Lower leg skin (tissue), 3 donors: ENCODE measurements around the gene AOPEP.

Source experiments
- POLR2A ChIP-seq, 2 donors: fragments of 450-650 bp; IDR thresholded peaks; one replicate each; pipeline ENCODE4 v1.6.1; 2016 to 2017; ENCODE audit warnings: antibody characterized with exemption in 2 of 2, mild to moderate bottlenecking in 1 of 2, moderate library complexity in 1 of 2
- TF ChIP-seq, protein P1 (sequence below), 3 donors: fragments of 450-650 bp; IDR thresholded peaks; one replicate each; pipeline ENCODE4 v1.5.1; 2016; ENCODE audit warnings: antibody characterized with exemption in 3 of 3, mild to moderate bottlenecking in 3 of 3, moderate library complexity in 2 of 3

DNA sequence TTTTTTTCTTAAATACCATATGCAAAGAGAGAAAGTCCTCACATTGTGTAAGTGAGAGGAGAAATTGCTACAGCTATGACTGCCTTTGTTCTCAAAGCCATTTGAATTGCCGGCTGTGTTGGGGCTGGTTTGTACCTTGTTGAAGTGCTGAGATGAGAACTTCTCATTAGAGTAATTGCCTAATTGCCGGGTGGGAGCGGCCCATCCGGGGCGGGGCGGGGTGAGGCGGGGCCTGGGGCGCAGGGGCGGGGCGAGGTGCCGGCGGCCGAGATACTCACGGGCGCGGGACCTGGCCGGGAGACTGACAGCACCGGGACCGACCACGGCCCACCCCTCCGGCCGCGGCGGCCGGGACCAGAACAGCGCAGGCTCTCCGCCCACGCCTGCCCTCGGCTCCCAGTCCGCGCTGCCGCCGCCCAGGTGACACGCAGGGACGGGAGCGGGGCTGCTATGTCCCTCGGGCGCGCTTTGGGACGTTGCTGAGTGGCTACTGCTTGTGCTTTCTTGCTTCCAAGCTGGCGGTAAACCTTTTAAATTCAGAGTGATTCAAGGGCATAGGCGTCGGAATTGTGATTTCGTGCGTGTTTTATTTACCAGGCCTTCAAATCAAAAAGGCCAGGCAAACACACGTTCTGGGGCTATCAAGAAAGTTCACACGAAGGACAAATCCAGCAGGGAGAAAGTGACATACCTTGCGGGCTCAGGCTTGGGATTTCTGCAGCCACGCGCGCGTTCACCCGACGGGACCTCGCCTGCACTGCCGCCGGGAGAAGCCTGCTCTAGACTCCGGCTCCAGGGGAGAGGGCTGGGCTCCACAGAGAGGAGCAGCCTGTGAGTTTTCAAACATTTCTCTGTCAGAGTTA is 322.0 kb downstream of the AOPEP start:
- TF ChIP-seq, protein P1, sequence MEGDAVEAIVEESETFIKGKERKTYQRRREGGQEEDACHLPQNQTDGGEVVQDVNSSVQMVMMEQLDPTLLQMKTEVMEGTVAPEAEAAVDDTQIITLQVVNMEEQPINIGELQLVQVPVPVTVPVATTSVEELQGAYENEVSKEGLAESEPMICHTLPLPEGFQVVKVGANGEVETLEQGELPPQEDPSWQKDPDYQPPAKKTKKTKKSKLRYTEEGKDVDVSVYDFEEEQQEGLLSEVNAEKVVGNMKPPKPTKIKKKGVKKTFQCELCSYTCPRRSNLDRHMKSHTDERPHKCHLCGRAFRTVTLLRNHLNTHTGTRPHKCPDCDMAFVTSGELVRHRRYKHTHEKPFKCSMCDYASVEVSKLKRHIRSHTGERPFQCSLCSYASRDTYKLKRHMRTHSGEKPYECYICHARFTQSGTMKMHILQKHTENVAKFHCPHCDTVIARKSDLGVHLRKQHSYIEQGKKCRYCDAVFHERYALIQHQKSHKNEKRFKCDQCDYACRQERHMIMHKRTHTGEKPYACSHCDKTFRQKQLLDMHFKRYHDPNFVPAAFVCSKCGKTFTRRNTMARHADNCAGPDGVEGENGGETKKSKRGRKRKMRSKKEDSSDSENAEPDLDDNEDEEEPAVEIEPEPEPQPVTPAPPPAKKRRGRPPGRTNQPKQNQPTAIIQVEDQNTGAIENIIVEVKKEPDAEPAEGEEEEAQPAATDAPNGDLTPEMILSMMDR (IDR thresholded peaks at IDR 0.05), result no peak
- no peak for TF ChIP-seq POLR2A (IDR thresholded peaks at IDR 0.05)
